ENCODE measurements around the gene RAD51B.

DNA sequence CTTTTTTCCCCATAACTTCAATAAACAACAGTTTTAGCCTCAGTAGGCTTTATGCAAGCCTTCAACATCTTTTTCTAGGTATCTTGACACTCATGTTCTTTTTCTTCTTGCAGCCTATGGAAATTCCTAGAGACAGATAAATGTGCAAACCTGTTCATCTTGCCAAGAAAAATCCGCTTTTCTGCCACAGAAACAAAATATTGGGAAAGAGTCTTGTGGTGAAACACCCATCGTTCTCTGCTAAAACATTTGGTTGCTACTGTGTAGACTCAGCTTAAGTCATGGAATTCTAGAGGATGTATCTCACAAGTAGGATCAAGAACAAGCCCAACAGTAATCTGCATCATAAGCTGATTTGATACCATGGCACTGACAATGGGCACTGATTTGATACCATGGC lies 677.4 kb downstream of the RAD51B start:
- TF ChIP-seq CTCF (IDR thresholded peaks at IDR 0.05), result no peak
- TF ChIP-seq POLR2AphosphoS5 (IDR thresholded peaks at IDR 0.05), result no peak
